ENCODE measurements around the gene CTBP2.

Gene CTBP2

DNA sequence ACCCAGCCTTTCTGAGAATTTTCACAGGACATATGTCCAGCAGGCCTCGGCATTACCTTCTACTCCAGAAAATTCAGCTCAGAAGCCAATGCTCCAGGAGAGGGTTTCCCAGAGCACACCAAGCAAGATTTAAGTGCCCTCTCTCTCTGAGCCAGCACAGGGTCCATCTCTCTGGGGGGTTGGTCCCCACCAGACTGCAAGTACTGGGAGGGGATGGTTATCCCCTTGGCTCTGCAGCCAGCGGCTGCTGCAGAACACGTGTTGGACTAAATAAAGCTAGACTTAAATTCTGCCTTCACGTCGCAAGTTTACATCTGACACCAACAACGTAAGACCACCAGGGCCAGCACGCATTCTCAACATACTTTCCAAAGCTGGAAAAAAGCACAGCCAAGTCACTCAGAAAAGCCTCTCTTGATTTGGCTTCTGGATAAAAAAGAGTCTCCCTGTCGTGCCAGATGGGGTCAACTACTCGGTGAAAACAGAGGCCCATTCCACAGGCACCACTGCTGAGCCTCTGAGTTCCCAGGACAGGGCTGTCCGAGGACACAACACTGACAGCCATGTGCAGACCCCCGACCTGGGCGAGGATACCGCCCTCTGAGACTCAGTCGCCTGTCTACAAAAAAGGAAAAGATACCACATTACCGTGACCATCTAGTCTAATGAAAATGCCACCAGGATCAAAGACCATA lies 77.3 kb downstream of the CTBP2 start:
- peak overlapping the region; percentile 91 for H3K27ac ChIP-seq
- TF ChIP-seq, protein P1, sequence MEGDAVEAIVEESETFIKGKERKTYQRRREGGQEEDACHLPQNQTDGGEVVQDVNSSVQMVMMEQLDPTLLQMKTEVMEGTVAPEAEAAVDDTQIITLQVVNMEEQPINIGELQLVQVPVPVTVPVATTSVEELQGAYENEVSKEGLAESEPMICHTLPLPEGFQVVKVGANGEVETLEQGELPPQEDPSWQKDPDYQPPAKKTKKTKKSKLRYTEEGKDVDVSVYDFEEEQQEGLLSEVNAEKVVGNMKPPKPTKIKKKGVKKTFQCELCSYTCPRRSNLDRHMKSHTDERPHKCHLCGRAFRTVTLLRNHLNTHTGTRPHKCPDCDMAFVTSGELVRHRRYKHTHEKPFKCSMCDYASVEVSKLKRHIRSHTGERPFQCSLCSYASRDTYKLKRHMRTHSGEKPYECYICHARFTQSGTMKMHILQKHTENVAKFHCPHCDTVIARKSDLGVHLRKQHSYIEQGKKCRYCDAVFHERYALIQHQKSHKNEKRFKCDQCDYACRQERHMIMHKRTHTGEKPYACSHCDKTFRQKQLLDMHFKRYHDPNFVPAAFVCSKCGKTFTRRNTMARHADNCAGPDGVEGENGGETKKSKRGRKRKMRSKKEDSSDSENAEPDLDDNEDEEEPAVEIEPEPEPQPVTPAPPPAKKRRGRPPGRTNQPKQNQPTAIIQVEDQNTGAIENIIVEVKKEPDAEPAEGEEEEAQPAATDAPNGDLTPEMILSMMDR (conservative IDR thresholded peaks at IDR 0.05): no peak
- TF ChIP-seq ZFX (IDR thresholded peaks at IDR 0.05): no peak

DNA sequence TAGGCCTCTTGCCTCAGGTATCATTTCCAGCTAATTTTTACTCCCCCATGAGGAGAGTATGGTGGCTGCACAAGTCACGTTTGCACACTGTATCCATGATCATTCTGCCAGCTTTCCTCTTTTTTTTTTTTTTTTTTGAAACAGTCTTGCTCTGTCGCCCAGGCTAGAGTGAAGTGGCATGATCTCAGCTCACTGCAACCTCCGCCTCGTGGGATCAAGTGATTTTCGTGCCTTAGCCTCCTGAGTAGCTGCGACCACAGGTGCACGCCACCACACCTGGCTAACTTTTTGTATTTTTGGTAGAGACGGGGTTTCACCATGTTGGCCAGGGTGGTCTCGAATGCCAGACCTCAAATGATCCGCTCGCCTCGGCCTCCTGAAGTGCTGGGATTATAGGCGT lies 77.9 kb downstream of the CTBP2 start:
- H3K27ac ChIP-seq: peak overlapping the region; percentile 91

DNA sequence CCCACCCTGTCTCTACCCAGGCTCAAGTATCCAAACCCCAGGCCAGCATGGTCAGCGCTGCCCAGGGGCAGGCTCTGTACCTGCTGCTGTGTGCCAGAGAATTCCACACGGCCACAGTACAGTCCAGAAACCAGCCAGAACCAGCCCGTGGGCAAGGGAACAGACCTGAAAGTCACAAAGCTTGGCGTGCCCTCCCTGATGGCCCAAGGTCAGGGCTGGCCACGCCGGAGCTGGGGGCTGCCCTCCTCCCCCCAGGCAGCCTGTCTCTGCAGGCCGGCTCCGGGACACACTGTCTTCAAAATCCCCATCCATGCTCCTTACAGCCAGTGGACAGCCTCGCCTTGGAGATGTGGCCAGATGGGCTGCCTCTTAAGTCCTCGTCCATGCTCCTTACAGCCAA lies 78.4 kb downstream of the CTBP2 start:
- peak overlapping the region; percentile 17; the same call in 1 of the 2 replicates for H3K27ac ChIP-seq
- no peak for TF ChIP-seq ZFX (IDR thresholded peaks at IDR 0.05)
- TF ChIP-seq, protein P1 (conservative IDR thresholded peaks at IDR 0.05): no peak

DNA sequence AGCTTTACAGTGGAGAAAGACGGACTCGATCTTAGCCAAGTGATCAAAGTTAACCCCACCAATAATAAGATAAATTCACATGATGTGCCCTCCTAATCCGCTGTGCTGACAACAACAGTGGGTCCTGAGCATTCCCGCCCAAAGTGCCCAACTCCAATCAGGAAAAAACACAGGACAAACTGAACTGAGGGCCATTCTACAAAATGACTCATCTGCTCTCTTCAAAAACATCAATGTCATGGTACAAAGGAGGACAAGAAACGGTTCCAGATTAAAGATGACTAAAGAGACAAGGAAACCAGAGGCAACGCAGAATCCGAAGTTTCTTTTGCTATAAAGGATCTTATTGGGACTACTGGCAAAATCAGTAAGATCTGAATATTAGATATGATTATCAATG lies 79.4 kb downstream of the CTBP2 start:
- H3K27ac ChIP-seq: no peak overlapping the region
- TF ChIP-seq, protein P1 (conservative IDR thresholded peaks at IDR 0.05): no peak
- no peak for TF ChIP-seq ZFX (IDR thresholded peaks at IDR 0.05)

DNA sequence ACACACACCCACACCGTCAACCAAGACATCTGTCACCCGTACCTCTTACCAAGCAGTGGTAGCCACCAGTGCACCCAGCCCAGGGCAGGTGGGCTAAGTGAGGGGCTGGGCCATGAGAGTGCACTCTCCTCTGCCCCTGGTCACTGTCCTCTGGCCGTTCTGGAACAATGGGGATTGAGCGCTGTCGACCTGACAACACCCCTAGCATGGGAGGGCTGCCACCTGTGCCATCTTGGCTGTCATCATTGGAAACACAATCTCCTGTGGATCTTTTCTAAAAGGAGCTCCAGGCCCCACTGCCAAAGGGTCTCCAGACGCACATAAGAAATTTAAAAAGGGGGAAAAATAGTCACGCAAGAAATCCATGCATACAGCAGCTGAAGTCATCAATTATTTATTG lies 80.1 kb downstream of the CTBP2 start:
- no peak for TF ChIP-seq ZFX (IDR thresholded peaks at IDR 0.05)
- TF ChIP-seq, protein P1 (conservative IDR thresholded peaks at IDR 0.05): no peak
- H3K27ac ChIP-seq: no peak overlapping the region

DNA sequence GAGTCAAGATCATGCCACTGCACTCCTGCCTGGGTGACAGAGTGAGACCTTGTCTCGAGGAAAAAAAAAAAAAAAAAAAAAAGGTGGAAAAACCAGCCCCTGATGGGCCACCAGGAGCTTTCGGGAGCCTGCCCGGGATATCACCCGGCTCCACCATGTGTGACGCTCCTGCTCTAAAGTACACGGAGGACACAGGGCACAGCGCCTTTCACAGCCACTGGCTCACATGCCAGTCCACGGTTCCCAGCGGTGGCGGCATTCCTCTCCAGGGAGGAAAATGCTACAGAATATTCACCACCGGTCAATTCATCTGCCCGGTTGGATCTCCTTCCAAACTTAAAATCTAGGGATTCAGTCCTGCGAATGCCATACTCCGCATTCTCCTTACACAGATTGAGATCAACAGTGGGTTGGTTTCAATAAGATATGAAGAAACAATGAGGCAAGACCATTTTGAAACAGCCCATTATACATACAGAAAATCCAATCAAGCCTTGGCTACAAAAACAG lies 81.2 kb downstream of the CTBP2 start:
- TF ChIP-seq, protein P1 (conservative IDR thresholded peaks at IDR 0.05): no peak
- no peak for TF ChIP-seq ZFX (IDR thresholded peaks at IDR 0.05)
- no peak overlapping the region for H3K27ac ChIP-seq

DNA sequence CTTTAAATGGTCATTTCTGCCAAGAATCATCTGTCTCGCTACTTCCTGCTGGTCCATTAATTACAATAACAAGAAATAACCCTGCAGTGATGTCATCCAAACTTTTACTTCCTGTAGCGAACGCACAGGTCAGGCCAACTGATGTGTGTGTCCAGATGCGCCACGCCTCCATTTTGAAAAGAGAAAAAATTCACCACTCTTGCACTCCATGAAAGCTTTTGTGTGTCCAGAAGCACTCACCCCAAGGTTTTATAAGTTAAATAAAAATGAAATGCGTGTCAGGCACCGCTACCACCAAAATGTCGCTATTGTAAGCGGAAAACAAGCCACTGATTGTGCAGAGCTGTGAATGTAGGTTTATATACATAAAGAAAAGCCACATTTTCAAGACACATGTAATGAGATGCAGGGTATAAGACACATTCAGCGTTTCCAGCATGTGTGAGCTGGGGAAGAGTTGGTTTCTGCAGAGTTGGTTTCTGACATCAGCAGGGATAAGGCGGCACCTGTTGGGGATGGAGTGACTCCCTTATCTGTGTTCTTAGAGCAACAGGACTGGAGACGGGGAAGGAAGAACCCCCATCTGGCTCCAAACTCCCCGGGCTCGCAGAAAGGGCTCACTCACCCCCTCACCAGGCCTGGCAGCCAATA lies 83.3 kb downstream of the CTBP2 start:
- H3K27ac ChIP-seq: no peak overlapping the region
- TF ChIP-seq, protein P1 (conservative IDR thresholded peaks at IDR 0.05): no peak
- no peak for TF ChIP-seq ZFX (IDR thresholded peaks at IDR 0.05)

Measured in C4-2B (cell line).